Measurements from ENCODE around the gene SORCS3.

GRCh38 chr10:105291571-105291970 lies 650.5 kb downstream of the SORCS3 start:
- TF ChIP-seq EZH2 (IDR thresholded peaks at IDR 0.05; ENCODE audit: insufficient read depth, poor library complexity, severe bottlenecking) (no peak), EZH2phosphoT487 (IDR thresholded peaks at IDR 0.05; ENCODE audit: insufficient read depth, low read depth) (no peak)
